Mucosa of descending colon (tissue), 3 donors: ENCODE results near the gene TSPEAR. TPM values are rescaled to one million over a fixed set of nuclear protein-coding genes. Genes with fewer than 3 reads are reported as not detected.
"Not testable (repeated sequence)": the region's sequence is repeated elsewhere in the genome, so short reads cannot be mapped to it uniquely, and the experiment has no call there.

Experiments used
- ATAC-seq: fragments of 200-7000 bp; cut with Tn5 transposase; one replicate; pipeline ENCODE4 v1.9.1; 2020; ENCODE audit warnings: mild to moderate bottlenecking, moderate library complexity
- DNase-seq, 3 donors: peaks; one replicate each; pipeline ENCODE4 v3.0.0-alpha.2; 2020
- H3K36me3 ChIP-seq: fragments of 200-600 bp; one replicate; pipeline ENCODE4 v1.8.0; 2021; ENCODE audit warnings: low read depth, mild to moderate bottlenecking
- H3K4me1 ChIP-seq: fragments of 200-600 bp; one replicate; pipeline ENCODE4 v1.8.0; 2021; ENCODE audit warnings: low read depth, mild to moderate bottlenecking
- H3K4me3 ChIP-seq: fragments of 200-600 bp; one replicate; pipeline ENCODE4 v1.8.0; 2021; ENCODE audit warnings: mild to moderate bottlenecking
- H3K9me3 ChIP-seq: fragments of 200-600 bp; one replicate; pipeline ENCODE4 v1.8.0; 2021; ENCODE audit warnings: mild to moderate bottlenecking
- intact Hi-C, 2 donors: fragments of 100-400 bp; cut with DNase I in 1 of 2; cut with micrococcal nuclease in 1 of 2; formaldehyde crosslinking; loops; one replicate each; pipeline versions ENCODE4 v1.11.0 to v1.11.1; 2022; cut with DNase I, micrococcal nuclease
- total RNA-seq, 3 donors: library from RNA; stranded (reverse); fragmentation: NEBNext Ultra II Directional in 2 of 3; extraction: Animal tissue kit (Norgen Biotek cat#: 25700) in 2 of 3; gene quantifications; one replicate each; pipeline versions ENCODE4 v1.2.1 to v1.2.4, GENCODE V29; 2021 to 2023
- TF ChIP-seq, protein P1 (sequence below): fragments of 200-600 bp; IDR thresholded peaks from one replicate; pipeline ENCODE4 v1.8.0; 2022; ENCODE audit warnings: antibody characterized with exemption, mild to moderate bottlenecking
- donor health status: DM: no; HTN: no; CAD: no; lungs with moderate emphysema.
- donor health status: DM: no; HTN: no; CAD: no.
- donor health status: DM: no; HTN: yes; CAD: no.

Gene TSPEAR
- total RNA-seq, 3 donors from 2014 or later: 0.28 TPM; not detected in 2

DNA sequence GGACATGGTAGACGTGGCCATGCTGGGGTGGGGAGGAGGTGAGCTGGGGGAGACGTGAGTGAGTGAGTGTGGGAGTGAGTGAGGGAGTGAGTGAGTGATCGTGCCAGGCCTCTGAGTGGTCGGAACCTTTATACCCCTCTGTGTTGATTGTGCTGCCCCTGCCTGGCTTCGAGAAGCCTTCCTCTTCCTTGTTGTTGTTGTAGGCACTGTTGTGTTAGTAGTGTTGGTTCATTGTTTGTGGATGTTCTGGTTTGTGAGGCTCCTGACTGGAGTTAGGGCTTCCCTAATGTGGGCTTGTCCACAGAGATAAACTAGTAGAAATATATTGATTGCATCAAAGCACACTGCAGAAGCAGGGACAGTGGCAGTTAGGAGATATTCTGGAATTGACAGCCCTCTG, 152.7 kb downstream of the TSPEAR start, which contains the start of gene KRTAP10-3:
KRTAP10-3 (minus strand) TSS at position 101 of the 400 bp plus-strand sequence; CDS start at position 21, 80 bp downstream.
- intact Hi-C loops: no loop called here
- H3K9me3 ChIP-seq: no peaks in the 10 kb centered on the region
- no peaks in the 10 kb centered on the region for H3K36me3 ChIP-seq
- TF ChIP-seq, protein P1, sequence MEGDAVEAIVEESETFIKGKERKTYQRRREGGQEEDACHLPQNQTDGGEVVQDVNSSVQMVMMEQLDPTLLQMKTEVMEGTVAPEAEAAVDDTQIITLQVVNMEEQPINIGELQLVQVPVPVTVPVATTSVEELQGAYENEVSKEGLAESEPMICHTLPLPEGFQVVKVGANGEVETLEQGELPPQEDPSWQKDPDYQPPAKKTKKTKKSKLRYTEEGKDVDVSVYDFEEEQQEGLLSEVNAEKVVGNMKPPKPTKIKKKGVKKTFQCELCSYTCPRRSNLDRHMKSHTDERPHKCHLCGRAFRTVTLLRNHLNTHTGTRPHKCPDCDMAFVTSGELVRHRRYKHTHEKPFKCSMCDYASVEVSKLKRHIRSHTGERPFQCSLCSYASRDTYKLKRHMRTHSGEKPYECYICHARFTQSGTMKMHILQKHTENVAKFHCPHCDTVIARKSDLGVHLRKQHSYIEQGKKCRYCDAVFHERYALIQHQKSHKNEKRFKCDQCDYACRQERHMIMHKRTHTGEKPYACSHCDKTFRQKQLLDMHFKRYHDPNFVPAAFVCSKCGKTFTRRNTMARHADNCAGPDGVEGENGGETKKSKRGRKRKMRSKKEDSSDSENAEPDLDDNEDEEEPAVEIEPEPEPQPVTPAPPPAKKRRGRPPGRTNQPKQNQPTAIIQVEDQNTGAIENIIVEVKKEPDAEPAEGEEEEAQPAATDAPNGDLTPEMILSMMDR: no peak
- no peaks in the 10 kb centered on the region for H3K4me1 ChIP-seq
- DNase-seq (no peak), ATAC-seq (no peak)
- no peak within 1 kb of the TSS for H3K4me3 ChIP-seq

DNA sequence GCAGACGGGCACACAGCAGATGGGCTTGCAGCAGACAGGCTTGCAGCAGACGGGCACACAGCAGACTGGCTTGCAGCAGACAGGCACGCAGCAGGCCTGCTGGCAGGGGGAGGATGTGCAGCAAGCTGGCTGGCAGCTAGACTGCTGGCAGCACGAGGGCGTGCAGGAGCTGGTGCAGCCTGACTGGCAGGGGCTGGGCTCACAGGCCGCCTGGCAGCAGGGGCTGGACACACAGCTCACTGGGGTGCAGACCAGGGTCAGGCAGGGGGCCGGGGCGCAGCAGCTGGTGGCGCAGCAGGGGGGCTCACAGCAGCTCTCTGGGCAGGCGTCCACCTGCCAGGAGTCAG, 153.1 kb downstream of the TSPEAR start:
- intact Hi-C loops, ATAC-seq: not testable (repeated sequence)

DNA sequence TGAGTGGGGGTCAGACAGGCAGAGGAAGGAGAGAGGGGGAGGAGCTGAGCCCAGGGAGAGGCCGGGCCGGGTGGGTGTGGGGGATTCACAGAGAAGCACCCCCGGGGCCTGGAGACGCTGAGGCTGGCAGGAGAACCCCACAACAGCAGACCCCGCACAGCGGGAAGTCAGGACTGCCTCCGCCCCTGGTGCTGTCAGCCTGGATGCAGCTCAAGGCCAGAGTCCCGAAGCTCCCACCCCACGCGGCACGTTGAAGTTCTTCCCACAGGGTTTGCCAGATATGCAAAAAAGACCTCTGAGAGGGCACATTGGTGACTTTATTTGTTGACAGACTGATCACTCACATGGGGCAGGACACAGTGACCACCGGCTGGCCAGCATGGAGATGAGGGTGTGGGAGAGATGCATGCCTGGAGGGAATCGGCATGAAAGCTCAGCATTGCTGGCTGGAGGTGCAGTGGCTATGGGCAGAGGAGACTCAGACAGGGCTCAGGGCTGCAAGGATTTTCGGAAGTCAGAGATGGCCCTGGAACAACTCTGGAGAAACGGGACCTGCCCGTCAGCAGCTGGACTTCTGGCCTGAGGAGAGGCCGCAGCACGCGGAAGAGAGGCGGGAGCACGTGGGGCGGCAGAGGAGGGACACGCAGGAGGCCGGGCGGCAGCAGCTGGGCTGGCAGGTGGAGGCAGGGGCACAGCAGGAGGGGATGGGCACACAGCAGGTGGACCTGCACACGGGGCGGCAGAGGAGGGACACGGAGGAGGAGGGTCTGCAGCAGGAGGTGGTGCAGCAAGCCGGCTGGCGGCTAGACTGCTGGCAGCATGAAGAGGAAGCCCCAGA, 153.7 kb downstream of the TSPEAR start:
- no peaks in the 10 kb centered on the region for H3K4me1 ChIP-seq
- DNase-seq (no peak), ATAC-seq (no peak)
- H3K9me3 ChIP-seq: no peaks in the 10 kb centered on the region
- no peak overlapping the region for H3K4me3 ChIP-seq
- TF ChIP-seq, protein P1: no peak
- intact Hi-C loops: no loop called here
- H3K36me3 ChIP-seq: no peaks in the 10 kb centered on the region

More for the DNA sequence above, 153.1 kb downstream of the TSPEAR start:
- not testable (repeated sequence) for H3K4me3 ChIP-seq, H3K9me3 ChIP-seq, DNase-seq, H3K4me1 ChIP-seq, H3K36me3 ChIP-seq

DNA sequence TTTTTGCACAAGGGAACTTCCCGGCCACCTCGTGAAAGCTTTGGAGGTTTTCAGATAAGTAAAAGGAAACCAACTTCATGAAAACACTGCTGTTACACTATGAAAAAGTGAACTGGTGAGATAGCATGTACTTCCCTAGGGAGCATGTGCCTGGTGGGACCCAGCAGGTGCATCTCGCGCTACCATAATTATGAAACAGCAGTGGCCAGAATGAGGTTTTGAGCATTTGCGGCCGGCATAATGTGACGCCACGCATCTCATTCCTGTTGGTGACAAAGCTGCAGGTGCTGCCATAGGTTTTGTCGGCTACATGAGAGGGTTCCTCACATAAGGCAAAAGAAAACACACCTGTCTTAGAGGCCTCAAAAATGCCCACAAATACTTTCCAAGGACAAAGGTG, 154.5 kb downstream of the TSPEAR start:
- Histone ChIP-seq H3K4me3 (no peak overlapping the region), H3K4me1 (no peaks in the 10 kb centered on the region), H3K36me3 (no peaks in the 10 kb centered on the region), H3K9me3 (no peaks in the 10 kb centered on the region)
- intact Hi-C loops: no loop called here
- TF ChIP-seq, protein P1: no peak
- ATAC-seq: no peak
- no peak for DNase-seq

DNA sequence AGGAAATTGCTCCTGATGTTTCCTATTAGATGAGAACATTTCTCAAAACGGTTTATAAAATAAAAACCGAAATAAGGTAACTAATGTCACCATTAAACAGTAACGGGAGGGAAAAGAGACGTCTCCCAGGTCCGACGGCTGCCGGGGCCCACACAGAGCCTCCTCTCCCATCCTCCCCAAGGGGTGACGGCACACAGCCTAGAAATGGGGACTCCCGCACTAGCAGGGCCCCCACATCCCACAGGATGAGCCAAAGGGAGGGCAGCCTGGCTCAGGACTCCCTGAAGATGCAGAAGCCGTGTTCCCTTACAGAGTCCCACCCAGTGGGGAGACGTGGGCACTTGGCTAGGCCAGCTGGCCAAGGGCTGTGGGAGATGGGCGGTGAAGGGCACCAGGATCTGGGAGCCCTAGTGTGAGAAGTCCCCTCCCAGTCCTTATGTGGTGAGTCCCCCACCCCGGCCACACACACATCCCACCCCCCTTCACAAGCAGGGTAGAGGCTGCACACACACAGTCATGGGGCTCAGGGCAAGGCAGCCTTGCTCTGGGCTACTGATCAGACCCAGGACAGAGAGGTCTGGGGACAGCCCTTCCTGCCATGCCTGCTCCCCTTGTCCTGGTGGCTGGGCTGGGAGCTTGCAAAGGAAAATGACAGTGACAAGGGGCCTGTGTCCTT, 156.0 kb downstream of the TSPEAR start:
- DNase-seq (no peak), ATAC-seq (no peak)
- TF ChIP-seq, protein P1: no peak
- Histone ChIP-seq H3K4me1 (no peaks in the 10 kb centered on the region), H3K4me3 (no peak overlapping the region), H3K9me3 (no peaks in the 10 kb centered on the region), H3K36me3 (no peaks in the 10 kb centered on the region)
- intact Hi-C loops: no loop called here

DNA sequence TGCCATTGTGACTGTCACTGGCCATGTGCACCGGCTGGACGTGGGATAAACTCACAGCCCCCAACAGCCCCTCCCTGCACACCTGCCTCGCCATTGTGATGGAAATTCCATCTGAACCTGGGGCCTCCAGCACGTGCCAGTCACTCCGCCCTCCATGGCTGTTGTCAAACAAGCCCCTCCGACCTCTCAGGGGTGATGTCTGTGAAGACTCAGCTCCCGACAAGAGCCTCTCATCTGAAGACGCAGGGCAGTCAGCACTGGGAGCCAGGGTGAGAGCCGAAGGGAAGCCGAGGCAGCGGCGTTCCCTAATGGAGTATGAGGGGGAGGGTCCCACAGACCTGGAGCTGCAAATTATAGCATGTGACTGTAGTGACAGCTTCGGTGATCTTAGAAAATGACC, 158.7 kb downstream of the TSPEAR start:
- Histone ChIP-seq H3K4me1 (no peaks in the 10 kb centered on the region), H3K36me3 (no peaks in the 10 kb centered on the region), H3K9me3 (no peaks in the 10 kb centered on the region), H3K4me3 (no peak overlapping the region)
- TF ChIP-seq, protein P1: no peak
- no peak for DNase-seq
- intact Hi-C loops: no loop called here
- ATAC-seq: no peak
